HepG2 (cell line): ENCODE measurements around the gene MCC. TPM values are rescaled to one million over a fixed set of nuclear protein-coding genes. Genes with fewer than 3 reads are reported as not detected.

Source experiments
- CBFB ChIP-seq: sonication (generic); formaldehyde crosslinking; IDR thresholded peaks from 2 replicates; pipeline ENCODE4 v1.4.0; 2020; ENCODE audit warnings: missing genetic modification reagents
- CBX5 ChIP-seq: sonication (generic); formaldehyde crosslinking; IDR thresholded peaks from 2 replicates; pipeline ENCODE4 v1.4.0; 2020; ENCODE audit warnings: missing genetic modification reagents, borderline replicate concordance
- GFI1 ChIP-seq: sonication (generic); formaldehyde crosslinking; IDR thresholded peaks from 2 replicates; pipeline ENCODE4 v1.5.0; 2020; ENCODE audit warnings: missing genetic modification reagents, mild to moderate bottlenecking, borderline replicate concordance
- HMGXB4 ChIP-seq, 2 experiments: sonication (generic) in 1 of 2; formaldehyde crosslinking in 1 of 2; IDR thresholded peaks; 2 replicates each; pipeline versions ENCODE4 v1.4.0 to v1.6.1; 2018 to 2020; ENCODE audit warnings: missing genetic modification reagents in 2 of 2, borderline replicate concordance in 1 of 2, low read depth in 1 of 2, mild to moderate bottlenecking in 1 of 2, missing biosample characterization in 1 of 2
- PHF8 ChIP-seq: sonication (generic); formaldehyde crosslinking; IDR thresholded peaks from 2 replicates; pipeline ENCODE4 v1.5.0; 2020; ENCODE audit warnings: missing genetic modification reagents
- RARA ChIP-seq: IDR thresholded peaks from 2 replicates; pipeline ENCODE4 v1.6.1; 2016; ENCODE audit warnings: missing genetic modification reagents, missing compliant biosample characterization
- RXRA ChIP-seq: sonication (generic); formaldehyde crosslinking; IDR thresholded peaks from 2 replicates; pipeline ENCODE4 v1.5.1; 2020; ENCODE audit warnings: missing genetic modification reagents
- SMAD3 ChIP-seq: sonication (generic); formaldehyde crosslinking; IDR thresholded peaks from 2 replicates; pipeline ENCODE4 v1.4.0; 2020; ENCODE audit warnings: missing genetic modification reagents
- TEAD3 ChIP-seq: optimal IDR thresholded peaks from 2 replicates; pipeline ENCODE3; 2016; ENCODE audit warnings: borderline replicate concordance
- ZBTB7A ChIP-seq: sonication (generic); formaldehyde crosslinking; IDR thresholded peaks from 2 replicates; pipeline ENCODE4 v1.8.0; 2022; ENCODE audit warnings: mild to moderate bottlenecking, missing genetic modification reagents
- ZFX ChIP-seq: sonication (generic); formaldehyde crosslinking; IDR thresholded peaks from 2 replicates; pipeline ENCODE4 v1.4.0; 2020; ENCODE audit warnings: mild to moderate bottlenecking, low read depth, missing genetic modification reagents, moderate library complexity
- ZNF281 ChIP-seq: sonication (generic); formaldehyde crosslinking; IDR thresholded peaks from 2 replicates; pipeline ENCODE4 v1.4.0; 2020; ENCODE audit warnings: missing genetic modification reagents, borderline replicate concordance
- ZNF501 ChIP-seq: sonication (generic); formaldehyde crosslinking; IDR thresholded peaks from 2 replicates; pipeline ENCODE4 v1.5.1; 2020; ENCODE audit warnings: mild to moderate bottlenecking, moderate library complexity, missing genetic modification reagents
- ZNF615 ChIP-seq: sonication (generic); formaldehyde crosslinking; IDR thresholded peaks from 2 replicates; pipeline ENCODE4 v1.5.0; 2020; ENCODE audit warnings: mild to moderate bottlenecking, missing genetic modification reagents, borderline replicate concordance
- polyA plus RNA-seq, 8 experiments: library from polyadenylated mRNA; depleted of rRNA in 3 of 8; stranded (reverse) in 7 of 8; unstranded in 1 of 8; fragments of >200 nt; fragmentation: Illumina TruSeq in 4 of 8; extraction: Trizol in 4 of 8; gene quantifications; 2 replicates each; pipeline versions ENCODE4 v1.2.1 to v1.2.3, GENCODE V29; 2011 to 2016; ENCODE audit warnings: low read depth in 4 of 8, missing spikeins in 1 of 8, mixed read lengths in 1 of 8; ENCODE audit not compliant: insufficient read depth in 1 of 8
- total RNA-seq, 5 experiments: library from RNA; depleted of rRNA; stranded (reverse); fragments of >200 nt; fragmentation: Illumina TruSeq; extraction: Trizol; gene quantifications; 2 replicates each; pipeline ENCODE4 v1.2.3, GENCODE V29; 2016; ENCODE audit warnings: low read depth in 1 of 5
- TF ChIP-seq, protein P1 (sequence below): sonication (generic); formaldehyde crosslinking; conservative IDR thresholded peaks from 2 replicates; pipeline ENCODE4 v1.4.0; 2020; ENCODE audit warnings: mild to moderate bottlenecking, missing genetic modification reagents, moderate library complexity
- TF ChIP-seq, protein P2 (sequence below): sonication (generic); formaldehyde crosslinking; IDR thresholded peaks from 2 replicates; pipeline ENCODE4 v1.4.0; 2020; ENCODE audit warnings: low read depth, mild to moderate bottlenecking, missing genetic modification reagents
- TF ChIP-seq, protein P3 (sequence below): sonication (generic); formaldehyde crosslinking; IDR thresholded peaks from 2 replicates; pipeline ENCODE4 v1.4.0; 2020; ENCODE audit warnings: missing genetic modification reagents

MCC gene
- total and polyA plus RNA-seq, 2 of the 13 experiments (the other 11 are each of a cell fraction or from before 2014, with no cell fraction given): 0.55 to 2.4 TPM

DNA sequence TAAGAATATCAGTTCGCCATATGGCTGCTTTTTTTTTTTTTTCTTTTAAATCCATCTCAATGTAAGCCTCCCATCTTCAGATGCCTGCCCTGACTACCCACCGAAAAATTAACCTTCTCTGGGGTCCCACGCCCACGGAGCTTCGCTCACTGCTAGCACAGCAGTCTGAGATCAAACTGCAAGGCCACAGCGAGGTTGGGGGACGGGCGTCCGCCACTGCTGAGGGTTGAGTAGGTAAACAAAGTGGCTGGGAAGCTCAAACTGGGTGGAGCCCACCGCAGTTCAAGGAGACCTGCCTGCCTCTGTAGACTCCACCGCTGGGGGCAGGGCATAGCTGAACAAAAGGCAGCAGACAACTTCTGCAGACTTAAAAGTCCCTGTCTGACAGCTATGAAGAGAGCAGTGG lies 414.6 kb downstream of the MCC start (continued):
- TF ChIP-seq ZFX (CRISPR knock-in tag) (0 out of 2 replicates have a peak, but pooled peaks have one; percentile 17), GFI1 (CRISPR knock-in tag) (peak; percentile 31; the same call in 1 of the 2 replicates), TEAD3 (CRISPR knock-in tag) (peak; percentile 32), ZNF615 (CRISPR knock-in tag) (0 out of 2 replicates have a peak, but pooled peaks have one; percentile 33), PHF8 (0 out of 2 replicates have a peak, but pooled peaks have one; percentile 29), ZNF501 (CRISPR knock-in tag) (peak; percentile 54; the same call in 1 of the 2 replicates), ZNF281 (CRISPR knock-in tag) (peak; percentile 78; the same call in 1 of the 2 replicates), RARA (0 out of 2 replicates have a peak, but pooled peaks have one; percentile 25), HMGXB4 (CRISPR knock-in tag; IDR thresholded peaks at IDR 0.05; ENCODE audit: borderline replicate concordance in 1 of 2, low read depth in 1 of 2) (peak; percentile 22 to 46; a peak in 2 of 4 replicates), CBFB (CRISPR knock-in tag) (0 out of 2 replicates have a peak, but pooled peaks have one; percentile 47), SMAD3 (CRISPR knock-in tag) (0 out of 2 replicates have a peak, but pooled peaks have one; percentile 22), ZBTB7A (0 out of 2 replicates have a peak, but pooled peaks have one; percentile 17), RXRA (CRISPR knock-in tag) (0 out of 2 replicates have a peak, but pooled peaks have one; percentile 23), CBX5 (CRISPR knock-in tag) (peak; percentile 21; the same call in 1 of the 2 replicates)
- TF ChIP-seq, protein P1, sequence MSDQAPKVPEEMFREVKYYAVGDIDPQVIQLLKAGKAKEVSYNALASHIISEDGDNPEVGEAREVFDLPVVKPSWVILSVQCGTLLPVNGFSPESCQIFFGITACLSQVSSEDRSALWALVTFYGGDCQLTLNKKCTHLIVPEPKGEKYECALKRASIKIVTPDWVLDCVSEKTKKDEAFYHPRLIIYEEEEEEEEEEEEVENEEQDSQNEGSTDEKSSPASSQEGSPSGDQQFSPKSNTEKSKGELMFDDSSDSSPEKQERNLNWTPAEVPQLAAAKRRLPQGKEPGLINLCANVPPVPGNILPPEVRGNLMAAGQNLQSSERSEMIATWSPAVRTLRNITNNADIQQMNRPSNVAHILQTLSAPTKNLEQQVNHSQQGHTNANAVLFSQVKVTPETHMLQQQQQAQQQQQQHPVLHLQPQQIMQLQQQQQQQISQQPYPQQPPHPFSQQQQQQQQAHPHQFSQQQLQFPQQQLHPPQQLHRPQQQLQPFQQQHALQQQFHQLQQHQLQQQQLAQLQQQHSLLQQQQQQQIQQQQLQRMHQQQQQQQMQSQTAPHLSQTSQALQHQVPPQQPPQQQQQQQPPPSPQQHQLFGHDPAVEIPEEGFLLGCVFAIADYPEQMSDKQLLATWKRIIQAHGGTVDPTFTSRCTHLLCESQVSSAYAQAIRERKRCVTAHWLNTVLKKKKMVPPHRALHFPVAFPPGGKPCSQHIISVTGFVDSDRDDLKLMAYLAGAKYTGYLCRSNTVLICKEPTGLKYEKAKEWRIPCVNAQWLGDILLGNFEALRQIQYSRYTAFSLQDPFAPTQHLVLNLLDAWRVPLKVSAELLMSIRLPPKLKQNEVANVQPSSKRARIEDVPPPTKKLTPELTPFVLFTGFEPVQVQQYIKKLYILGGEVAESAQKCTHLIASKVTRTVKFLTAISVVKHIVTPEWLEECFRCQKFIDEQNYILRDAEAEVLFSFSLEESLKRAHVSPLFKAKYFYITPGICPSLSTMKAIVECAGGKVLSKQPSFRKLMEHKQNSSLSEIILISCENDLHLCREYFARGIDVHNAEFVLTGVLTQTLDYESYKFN (CRISPR knock-in tag): peak; percentile 54
- TF ChIP-seq, protein P2, sequence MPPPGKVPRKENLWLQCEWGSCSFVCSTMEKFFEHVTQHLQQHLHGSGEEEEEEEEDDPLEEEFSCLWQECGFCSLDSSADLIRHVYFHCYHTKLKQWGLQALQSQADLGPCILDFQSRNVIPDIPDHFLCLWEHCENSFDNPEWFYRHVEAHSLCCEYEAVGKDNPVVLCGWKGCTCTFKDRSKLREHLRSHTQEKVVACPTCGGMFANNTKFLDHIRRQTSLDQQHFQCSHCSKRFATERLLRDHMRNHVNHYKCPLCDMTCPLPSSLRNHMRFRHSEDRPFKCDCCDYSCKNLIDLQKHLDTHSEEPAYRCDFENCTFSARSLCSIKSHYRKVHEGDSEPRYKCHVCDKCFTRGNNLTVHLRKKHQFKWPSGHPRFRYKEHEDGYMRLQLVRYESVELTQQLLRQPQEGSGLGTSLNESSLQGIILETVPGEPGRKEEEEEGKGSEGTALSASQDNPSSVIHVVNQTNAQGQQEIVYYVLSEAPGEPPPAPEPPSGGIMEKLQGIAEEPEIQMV (CRISPR knock-in tag): 0 out of 2 replicates have a peak, but pooled peaks have one; percentile 33
- TF ChIP-seq, protein P3, sequence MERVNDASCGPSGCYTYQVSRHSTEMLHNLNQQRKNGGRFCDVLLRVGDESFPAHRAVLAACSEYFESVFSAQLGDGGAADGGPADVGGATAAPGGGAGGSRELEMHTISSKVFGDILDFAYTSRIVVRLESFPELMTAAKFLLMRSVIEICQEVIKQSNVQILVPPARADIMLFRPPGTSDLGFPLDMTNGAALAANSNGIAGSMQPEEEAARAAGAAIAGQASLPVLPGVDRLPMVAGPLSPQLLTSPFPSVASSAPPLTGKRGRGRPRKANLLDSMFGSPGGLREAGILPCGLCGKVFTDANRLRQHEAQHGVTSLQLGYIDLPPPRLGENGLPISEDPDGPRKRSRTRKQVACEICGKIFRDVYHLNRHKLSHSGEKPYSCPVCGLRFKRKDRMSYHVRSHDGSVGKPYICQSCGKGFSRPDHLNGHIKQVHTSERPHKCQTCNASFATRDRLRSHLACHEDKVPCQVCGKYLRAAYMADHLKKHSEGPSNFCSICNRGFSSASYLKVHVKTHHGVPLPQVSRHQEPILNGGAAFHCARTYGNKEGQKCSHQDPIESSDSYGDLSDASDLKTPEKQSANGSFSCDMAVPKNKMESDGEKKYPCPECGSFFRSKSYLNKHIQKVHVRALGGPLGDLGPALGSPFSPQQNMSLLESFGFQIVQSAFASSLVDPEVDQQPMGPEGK: peak; percentile 46; the same call in 1 of the 2 replicates
